NB4 (cell line): ENCODE measurements around the gene NXPH2.

Experiments
- DNase-seq: peaks from one replicate; pipeline ENCODE4 v3.0.0; 2010; ENCODE audit warnings: low read depth
- H3K4me3 ChIP-seq: one replicate; pipeline ENCODE4 v1.5.1; 2011; ENCODE audit warnings: mild to moderate bottlenecking, low read depth, low read length, moderate library complexity
- CTCF ChIP-seq: IDR thresholded peaks from one replicate; pipeline ENCODE4 v1.5.1; 2012; ENCODE audit warnings: low read depth, low read length
- MYC ChIP-seq: IDR thresholded peaks from 2 replicates; pipeline ENCODE4 v1.6.1; 2011; ENCODE audit warnings: low read depth, low read length
- POLR2A ChIP-seq: IDR thresholded peaks from 2 replicates; pipeline ENCODE4 v1.6.1; 2011; ENCODE audit warnings: mild to moderate bottlenecking; ENCODE audit not compliant: insufficient read length; ENCODE audit errors: extremely low read depth
- TF ChIP-seq, protein P1 (sequence below): IDR thresholded peaks from 2 replicates; pipeline ENCODE4 v1.6.1; 2011; ENCODE audit warnings: low read depth, low read length

The NXPH2 gene

GRCh38 chr2:138782383-138782782 is 2.2 kb upstream of the NXPH2 start:
- DNase-seq, result no peak
- H3K4me3 ChIP-seq, result no peak overlapping the region
- TF ChIP-seq, protein P1, sequence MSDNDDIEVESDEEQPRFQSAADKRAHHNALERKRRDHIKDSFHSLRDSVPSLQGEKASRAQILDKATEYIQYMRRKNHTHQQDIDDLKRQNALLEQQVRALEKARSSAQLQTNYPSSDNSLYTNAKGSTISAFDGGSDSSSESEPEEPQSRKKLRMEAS, result no peak
- TF ChIP-seq CTCF, result no peak
- no peak for TF ChIP-seq POLR2A
- TF ChIP-seq MYC, result no peak

GRCh38 chr2:138780908-138781307 is 718 bp upstream of the NXPH2 start:
- H3K4me3 ChIP-seq, result no peak overlapping the region
- DNase-seq, result no peak
- no peak for TF ChIP-seq MYC
- TF ChIP-seq, protein P1, result no peak
- TF ChIP-seq CTCF, result no peak
- no peak for TF ChIP-seq POLR2A

DNA sequence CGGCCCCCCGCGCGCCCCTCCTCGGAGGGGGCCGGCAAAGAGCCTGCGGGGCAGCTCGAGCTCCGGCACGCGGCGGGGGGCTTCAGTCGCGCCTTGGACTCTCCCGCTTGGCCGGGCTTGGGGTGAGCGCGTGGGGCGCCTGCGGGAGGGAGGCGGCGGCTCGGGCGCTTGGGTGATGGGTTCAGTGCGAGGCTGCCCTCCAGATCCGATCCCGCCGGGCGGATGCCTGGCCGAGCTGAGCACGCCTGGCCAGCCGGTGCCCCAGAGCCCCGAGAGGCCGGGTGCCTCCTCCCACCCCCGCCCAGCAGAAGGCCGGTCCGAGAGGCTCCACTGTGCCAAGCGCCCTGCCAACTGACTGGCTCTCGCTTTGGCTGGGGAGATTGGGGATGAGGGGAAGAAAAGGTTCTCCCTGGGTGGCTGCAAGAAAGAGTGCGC is 273 bp upstream of the NXPH2 start:
- no peak for DNase-seq
- H3K4me3 ChIP-seq, result no peak overlapping the region
- TF ChIP-seq CTCF, result no peak

DNA sequence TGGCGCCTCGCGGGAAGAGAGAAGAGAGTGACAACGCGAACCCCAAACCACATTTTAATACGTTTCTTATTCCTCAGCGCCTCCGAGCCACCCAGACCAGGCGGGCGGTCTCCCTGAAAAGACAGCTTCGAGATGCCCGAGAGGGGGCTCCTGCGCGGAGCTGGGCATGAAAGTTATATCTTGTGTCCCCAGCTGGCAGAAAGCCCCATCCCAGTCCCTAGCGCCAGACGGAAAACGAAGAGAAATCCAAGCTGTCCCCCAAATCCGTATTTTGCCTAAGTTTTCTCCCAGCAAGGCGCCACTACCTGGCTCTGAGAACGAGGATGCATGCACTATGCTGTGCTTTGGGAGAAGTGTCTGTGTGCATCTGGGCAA is 797 bp downstream of the NXPH2 start:
- DNase-seq, result no peak

GRCh38 chr2:138777996-138778395 is 2.2 kb downstream of the NXPH2 start:
- no peak for TF ChIP-seq CTCF
- TF ChIP-seq POLR2A, result no peak
- TF ChIP-seq, protein P1, result no peak
- TF ChIP-seq MYC, result no peak
- no peak overlapping the region for H3K4me3 ChIP-seq
- no peak for DNase-seq

More for the DNA sequence above, 797 bp downstream of the NXPH2 start:
- no peak overlapping the region for H3K4me3 ChIP-seq
- TF ChIP-seq, protein P1, result no peak
- TF ChIP-seq CTCF (no peak), MYC (no peak), POLR2A (no peak)

- no peak for TF ChIP-seq POLR2A
- no peak for TF ChIP-seq CTCF
- TF ChIP-seq, protein P1, result no peak
- no peak for TF ChIP-seq MYC
- DNase-seq, result no peak
- H3K4me3 ChIP-seq, result no peak overlapping the region
Measured at GRCh38 chr2:138775736-138776135, 4.5 kb downstream of the NXPH2 start.
